Uterus (tissue), 2 donors: ENCODE results near the gene FAM120B.

Experiments
- POLR2A ChIP-seq, 2 donors: fragments of 450-650 bp; IDR thresholded peaks; one replicate each; pipeline ENCODE4 v1.6.1; 2016; ENCODE audit warnings: antibody characterized with exemption in 2 of 2, mild to moderate bottlenecking in 1 of 2, moderate library complexity in 1 of 2
- TF ChIP-seq, protein P1 (sequence below), 4 experiments: fragments of 200-600 bp in 2 of 4; fragments of 450-650 bp in 2 of 4; sonication (generic) in 2 of 4; IDR thresholded peaks; one replicate each; pipeline ENCODE4 v1.5.1; 2016 to 2019; ENCODE audit warnings: antibody characterized with exemption in 4 of 4, mild to moderate bottlenecking in 2 of 4, moderate library complexity in 1 of 4

GRCh38 chr6:170388113-170388512 is 81.6 kb downstream of the FAM120B start:
- TF ChIP-seq, protein P1, sequence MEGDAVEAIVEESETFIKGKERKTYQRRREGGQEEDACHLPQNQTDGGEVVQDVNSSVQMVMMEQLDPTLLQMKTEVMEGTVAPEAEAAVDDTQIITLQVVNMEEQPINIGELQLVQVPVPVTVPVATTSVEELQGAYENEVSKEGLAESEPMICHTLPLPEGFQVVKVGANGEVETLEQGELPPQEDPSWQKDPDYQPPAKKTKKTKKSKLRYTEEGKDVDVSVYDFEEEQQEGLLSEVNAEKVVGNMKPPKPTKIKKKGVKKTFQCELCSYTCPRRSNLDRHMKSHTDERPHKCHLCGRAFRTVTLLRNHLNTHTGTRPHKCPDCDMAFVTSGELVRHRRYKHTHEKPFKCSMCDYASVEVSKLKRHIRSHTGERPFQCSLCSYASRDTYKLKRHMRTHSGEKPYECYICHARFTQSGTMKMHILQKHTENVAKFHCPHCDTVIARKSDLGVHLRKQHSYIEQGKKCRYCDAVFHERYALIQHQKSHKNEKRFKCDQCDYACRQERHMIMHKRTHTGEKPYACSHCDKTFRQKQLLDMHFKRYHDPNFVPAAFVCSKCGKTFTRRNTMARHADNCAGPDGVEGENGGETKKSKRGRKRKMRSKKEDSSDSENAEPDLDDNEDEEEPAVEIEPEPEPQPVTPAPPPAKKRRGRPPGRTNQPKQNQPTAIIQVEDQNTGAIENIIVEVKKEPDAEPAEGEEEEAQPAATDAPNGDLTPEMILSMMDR (IDR thresholded peaks at IDR 0.05), result no peak
- no peak for TF ChIP-seq POLR2A (IDR thresholded peaks at IDR 0.05)
